PFSK-1 (cell line): Measurements from ENCODE around the gene TLR9.

ENCODE experiments used
- FOXP2 ChIP-seq: optimal IDR thresholded peaks from 2 replicates; pipeline ENCODE3; 2011; ENCODE audit warnings: borderline replicate concordance, control low read depth, inconsistent platforms; ENCODE audit not compliant: insufficient read depth; ENCODE audit errors: extremely low read length, extremely low read depth
- POLR2AphosphoS5 ChIP-seq: IDR thresholded peaks from 2 replicates; pipeline ENCODE4 v1.6.1; 2012; ENCODE audit warnings: low read depth, mild to moderate bottlenecking, control low read depth, low read length, moderate library complexity
- SIN3A ChIP-seq: IDR thresholded peaks from 2 replicates; pipeline ENCODE4 v1.6.1; 2012; ENCODE audit warnings: mild to moderate bottlenecking, low read length, moderate library complexity, borderline replicate concordance; ENCODE audit not compliant: insufficient read depth
- TAF1 ChIP-seq: IDR thresholded peaks from 2 replicates; pipeline ENCODE4 v1.6.1; 2012; ENCODE audit warnings: low read length, control low read depth, borderline replicate concordance; ENCODE audit not compliant: insufficient read depth
- TF ChIP-seq, protein P1 (sequence below), 2 experiments: IDR thresholded peaks; 2 replicates each; pipeline versions ENCODE4 v1.6.1 to v1.8.0; 2011 to 2012; ENCODE audit warnings: low read depth in 2 of 2, low read length in 2 of 2, control low read depth in 1 of 2, inconsistent platforms in 1 of 2, mild to moderate bottlenecking in 1 of 2, moderate library complexity in 1 of 2; ENCODE audit not compliant: insufficient read depth in 1 of 2

Gene TLR9

DNA sequence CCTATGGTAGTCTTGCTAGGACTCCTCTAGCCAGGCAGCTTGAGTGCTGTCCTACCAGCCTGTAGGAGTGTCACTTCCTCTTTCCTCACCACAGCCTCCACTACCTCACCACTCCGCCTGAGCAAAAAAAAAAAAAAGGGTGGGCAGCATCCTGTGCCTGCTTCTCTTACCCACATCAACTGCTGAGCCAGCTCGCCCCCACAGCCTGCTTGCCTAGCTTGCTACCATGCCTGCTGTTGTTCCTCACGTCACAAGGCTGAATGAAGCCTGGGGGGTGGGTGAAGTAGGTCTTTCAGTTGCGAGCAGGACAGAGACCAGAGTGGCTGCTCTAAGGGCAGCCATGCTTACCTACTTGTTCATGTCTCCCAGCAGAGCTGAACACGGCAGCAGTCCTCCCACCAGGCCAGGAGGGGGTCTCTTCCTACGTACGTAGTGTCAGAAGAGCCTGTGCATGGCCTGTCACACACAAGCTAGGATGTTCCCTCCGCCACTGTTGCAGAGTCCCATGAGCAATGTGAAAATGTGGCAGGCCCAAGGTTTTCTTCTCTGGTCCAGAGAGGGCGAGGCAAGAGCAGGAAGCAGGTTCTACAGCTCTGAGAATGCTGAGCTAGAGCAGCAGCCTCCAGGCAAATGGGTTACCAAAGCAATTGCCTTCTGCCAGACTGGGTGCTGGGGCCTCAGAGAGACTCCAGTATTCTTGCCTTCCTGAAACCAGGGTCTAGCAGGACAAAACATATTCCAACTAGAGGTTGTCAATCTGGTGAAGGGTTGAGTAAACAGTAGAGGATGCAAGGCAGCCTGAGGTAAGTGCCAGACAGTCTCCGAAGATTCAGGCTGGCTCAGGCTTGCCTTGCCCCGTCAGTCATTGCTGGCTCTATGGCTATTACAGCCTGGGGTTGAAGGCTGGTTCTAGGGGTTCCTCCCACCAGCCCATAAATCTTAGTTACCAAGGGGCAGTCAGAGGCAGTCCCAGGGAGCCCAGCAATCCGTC is 28.2 kb upstream of the TLR9 start:
- no peak for TF ChIP-seq SIN3A
- no peak for TF ChIP-seq FOXP2
- TF ChIP-seq POLR2AphosphoS5 = no peak; the same call in 1 of the 2 replicates
- TF ChIP-seq, protein P1, sequence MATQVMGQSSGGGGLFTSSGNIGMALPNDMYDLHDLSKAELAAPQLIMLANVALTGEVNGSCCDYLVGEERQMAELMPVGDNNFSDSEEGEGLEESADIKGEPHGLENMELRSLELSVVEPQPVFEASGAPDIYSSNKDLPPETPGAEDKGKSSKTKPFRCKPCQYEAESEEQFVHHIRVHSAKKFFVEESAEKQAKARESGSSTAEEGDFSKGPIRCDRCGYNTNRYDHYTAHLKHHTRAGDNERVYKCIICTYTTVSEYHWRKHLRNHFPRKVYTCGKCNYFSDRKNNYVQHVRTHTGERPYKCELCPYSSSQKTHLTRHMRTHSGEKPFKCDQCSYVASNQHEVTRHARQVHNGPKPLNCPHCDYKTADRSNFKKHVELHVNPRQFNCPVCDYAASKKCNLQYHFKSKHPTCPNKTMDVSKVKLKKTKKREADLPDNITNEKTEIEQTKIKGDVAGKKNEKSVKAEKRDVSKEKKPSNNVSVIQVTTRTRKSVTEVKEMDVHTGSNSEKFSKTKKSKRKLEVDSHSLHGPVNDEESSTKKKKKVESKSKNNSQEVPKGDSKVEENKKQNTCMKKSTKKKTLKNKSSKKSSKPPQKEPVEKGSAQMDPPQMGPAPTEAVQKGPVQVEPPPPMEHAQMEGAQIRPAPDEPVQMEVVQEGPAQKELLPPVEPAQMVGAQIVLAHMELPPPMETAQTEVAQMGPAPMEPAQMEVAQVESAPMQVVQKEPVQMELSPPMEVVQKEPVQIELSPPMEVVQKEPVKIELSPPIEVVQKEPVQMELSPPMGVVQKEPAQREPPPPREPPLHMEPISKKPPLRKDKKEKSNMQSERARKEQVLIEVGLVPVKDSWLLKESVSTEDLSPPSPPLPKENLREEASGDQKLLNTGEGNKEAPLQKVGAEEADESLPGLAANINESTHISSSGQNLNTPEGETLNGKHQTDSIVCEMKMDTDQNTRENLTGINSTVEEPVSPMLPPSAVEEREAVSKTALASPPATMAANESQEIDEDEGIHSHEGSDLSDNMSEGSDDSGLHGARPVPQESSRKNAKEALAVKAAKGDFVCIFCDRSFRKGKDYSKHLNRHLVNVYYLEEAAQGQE (IDR thresholded peaks at IDR 0.05; ENCODE audit: insufficient read depth in 1 of 2, low read depth in 2 of 2, low read length in 2 of 2) = no peak
- TF ChIP-seq TAF1 = no peak

DNA sequence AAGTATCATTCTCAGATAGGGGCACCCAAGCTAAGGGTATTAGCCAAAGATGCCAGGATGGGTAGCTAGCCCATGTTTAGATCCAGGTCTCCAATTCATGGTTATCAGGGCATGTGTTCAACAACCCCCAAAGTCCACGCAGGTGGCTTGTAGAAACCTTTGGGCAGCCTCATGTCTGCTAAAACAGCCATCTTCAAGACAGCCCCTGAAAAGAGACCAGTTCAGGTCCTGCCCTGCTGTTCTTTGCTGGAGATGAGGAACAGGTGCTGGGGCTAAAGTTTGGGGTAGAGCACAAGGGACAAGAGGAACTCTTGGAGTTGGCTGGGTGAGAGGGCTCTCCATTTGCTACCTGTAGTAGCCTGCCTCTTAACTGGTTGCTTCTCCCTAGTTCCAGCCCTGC is 24.7 kb upstream of the TLR9 start:
- TF ChIP-seq SIN3A (no peak), POLR2AphosphoS5 (no peak; the same call in 1 of the 2 replicates), TAF1 (no peak), FOXP2 (no peak)
- TF ChIP-seq, protein P1 (IDR thresholded peaks at IDR 0.05; ENCODE audit: insufficient read depth in 1 of 2, low read depth in 2 of 2, low read length in 2 of 2) = no peak

DNA sequence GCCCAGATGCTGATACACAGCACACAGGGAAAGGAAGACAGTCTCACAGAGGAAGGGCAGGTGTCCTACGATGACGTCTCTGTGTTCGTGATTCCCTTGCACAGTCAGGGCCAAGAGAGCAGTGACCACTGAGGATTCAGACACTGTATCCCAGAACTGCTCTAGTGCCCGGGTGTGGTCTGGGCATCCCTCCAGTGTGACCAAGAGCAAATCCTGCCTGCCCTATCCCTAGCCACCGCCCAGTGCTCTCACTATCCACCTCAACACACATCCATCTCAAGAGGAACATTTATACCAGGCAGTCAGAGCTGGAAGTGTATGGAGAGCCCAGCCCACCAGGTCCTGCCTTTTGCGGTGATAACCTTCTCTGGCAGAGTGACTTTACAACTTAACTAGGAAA is 24.2 kb upstream of the TLR9 start:
- TF ChIP-seq SIN3A (no peak), FOXP2 (no peak), POLR2AphosphoS5 (no peak), TAF1 (no peak)
- TF ChIP-seq, protein P1 (IDR thresholded peaks at IDR 0.05; ENCODE audit: insufficient read depth in 1 of 2, low read depth in 2 of 2, low read length in 2 of 2) = no peak

DNA sequence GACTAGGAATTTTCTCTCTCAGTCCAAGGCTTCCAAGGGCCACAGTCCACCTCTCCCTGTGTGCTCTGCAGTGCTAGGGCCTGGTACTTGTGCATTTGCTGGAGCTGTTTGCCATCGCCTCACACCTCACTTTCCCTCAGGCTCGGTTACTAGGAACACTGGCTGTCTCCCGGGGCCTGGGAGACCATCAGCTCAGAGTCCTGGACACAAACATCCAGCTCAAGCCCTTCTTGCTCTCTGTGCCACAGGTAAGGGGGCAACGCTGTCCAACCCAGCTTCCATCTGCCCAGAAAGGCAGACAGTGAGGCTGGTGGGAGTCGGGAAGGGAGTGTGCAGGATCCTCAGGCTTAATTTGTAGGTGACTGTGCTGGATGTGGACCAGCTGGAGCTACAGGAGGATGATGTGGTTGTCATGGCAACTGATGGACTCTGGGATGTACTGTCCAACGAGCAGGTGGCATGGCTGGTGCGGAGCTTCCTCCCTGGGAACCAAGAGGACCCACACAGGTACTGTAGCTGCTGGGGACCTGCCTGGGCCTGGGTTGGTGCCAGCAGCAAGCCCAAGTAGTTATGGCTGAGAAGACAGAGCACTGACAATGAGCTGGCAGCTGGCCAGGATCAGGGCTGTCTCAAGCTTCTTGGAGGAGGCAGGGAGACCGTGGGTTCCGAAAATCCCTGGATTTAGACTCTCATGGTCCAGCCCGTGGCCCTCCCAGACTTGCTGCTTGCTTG is 23.5 kb upstream of the TLR9 start:
- TF ChIP-seq SIN3A (no peak), POLR2AphosphoS5 (no peak), FOXP2 (no peak), TAF1 (no peak)
- TF ChIP-seq, protein P1 (IDR thresholded peaks at IDR 0.05; ENCODE audit: insufficient read depth in 1 of 2, low read depth in 2 of 2, low read length in 2 of 2) = no peak
